Ovary (tissue), 9 donors: Measurements from ENCODE around the gene UBE2E3. TPM values are rescaled to one million over a fixed set of nuclear protein-coding genes. Genes with fewer than 3 reads are reported as not detected.

Source experiments
- DNase-seq, 5 donors: peaks; one replicate each; pipeline ENCODE4 v3.0.0-alpha.2; 2019 to 2020
- H3K27ac ChIP-seq, 2 donors: fragments of 200-600 bp; one replicate each; pipeline versions ENCODE4 v1.5.1 to v1.8.0; 2019 to 2022
- H3K27me3 ChIP-seq: fragments of 200-600 bp; one replicate; pipeline ENCODE4 v1.8.0; 2022
- H3K36me3 ChIP-seq: fragments of 200-600 bp; sonication (generic); one replicate; pipeline ENCODE4 v1.5.1; 2019
- H3K4me1 ChIP-seq: one replicate; pipeline ENCODE4 v1.8.1; 2013; ENCODE audit warnings: mild to moderate bottlenecking, moderate library complexity; ENCODE audit not compliant: insufficient read depth
- H3K4me3 ChIP-seq: fragments of 200-600 bp; sonication (generic); one replicate; pipeline ENCODE4 v1.5.1; 2017
- H3K9me3 ChIP-seq, 2 donors: fragments of 200-600 bp in 1 of 2; sonication (generic) in 1 of 2; one replicate each; pipeline versions ENCODE4 v1.5.1 to v1.8.1; 2013 to 2019; ENCODE audit warnings: mild to moderate bottlenecking in 1 of 2, moderate library complexity in 1 of 2
- CTCF ChIP-seq, 3 donors: fragments of 450-650 bp in 2 of 3; fragments of 200-600 bp in 1 of 3; IDR thresholded peaks; one replicate each; pipeline versions ENCODE4 v1.5.1 to v1.8.0; 2016 to 2022; ENCODE audit warnings: antibody characterized with exemption in 3 of 3, mild to moderate bottlenecking in 1 of 3
- EP300 ChIP-seq: sonication (generic); formaldehyde crosslinking; IDR thresholded peaks from one replicate; pipeline ENCODE4 v1.6.1; 2017; ENCODE audit warnings: antibody characterized with exemption
- POLR2A ChIP-seq: fragments of 450-650 bp; IDR thresholded peaks from one replicate; pipeline ENCODE4 v1.6.1; 2017; ENCODE audit warnings: antibody characterized with exemption, mild to moderate bottlenecking, moderate library complexity
- WGBS, 3 donors: extraction: QIAGEN DNeasy Blood & Tissue Kit in 1 of 3; methylation state at CpG; one replicate each; pipeline versions ENCODE4 v1.1.5 to v1.1.7; 2013 to 2017; 5-methylcytosine and 5-hydroxymethylcytosine counted together
- intact Hi-C, 4 donors: fragments of 100-400 bp; cut with DNase I; formaldehyde crosslinking; loops; one replicate each; pipeline versions ENCODE4 v1.11.0 to v1.15.1; 2022 to 2023
- polyA plus RNA-seq, 2 donors: library from polyadenylated mRNA; stranded (reverse); fragments of 200-250 nt in 1 of 2; fragments of 350-450 nt in 1 of 2; fragmentation: Illumina TruSeq in 1 of 2; extraction: RNeasy Lipid Tissue Mini Kit (QIAGEN cat#74804) in 1 of 2; gene quantifications; one replicate each; pipeline ENCODE4 v1.2.3, GENCODE V29; 2013 to 2014
- total RNA-seq, 7 donors: library from RNA; depleted of rRNA in 2 of 7; stranded (reverse); fragments of >200 nt in 2 of 7; fragmentation: NEBNext Ultra II Directional in 3 of 7; extraction: Animal tissue kit (Norgen Biotek cat#: 25700) in 3 of 7; gene quantifications; one replicate each; pipeline versions ENCODE4 v1.1.0 to v1.2.4, GENCODE V29; 2016 to 2023
- donor health status: DM: no; HTN: no; CAD: no; lungs with moderate emphysema.
- donor health status: DM: no; HTN: no; CAD: no.
- donor health status: Bipolar disorder and iron deficiency.
- donor health status: DM: yes; HTN: yes; CAD: no.
- donor health status: DM: no; HTN: no; CAD: no.
- donor health status: DM: yes; HTN: yes; CAD: no.

The UBE2E3 gene
- total and polyA plus RNA-seq, 9 donors, result 43.0 to 96.3 (median 49.8) TPM

- Histone ChIP-seq H3K27me3 (no peaks in the 10 kb centered on the region), H3K4me1 (peaks cover 7% of the 10 kb centered on the region), H3K9me3 (no peaks in the 10 kb centered on the region), H3K4me3 (no peak overlapping the region), H3K27ac (no peak overlapping the region), H3K36me3 (no peaks in the 10 kb centered on the region)
- DNase-seq, result no peak
- 82 to 95% (median 93%) methylated on average over 4 of the region's 4 CpGs for WGBS, 3 donors
- intact Hi-C loops, result no loop called here
- no peak for TF ChIP-seq CTCF (IDR thresholded peaks at IDR 0.05)
- no peak for TF ChIP-seq EP300
- TF ChIP-seq POLR2A, result no peak
Measured at GRCh38 chr2:181007086-181007837, 26.9 kb downstream of the UBE2E3 start.

GRCh38 chr2:181008407-181008806 is 28.0 kb downstream of the UBE2E3 start:
- Histone ChIP-seq H3K27me3 (no peaks in the 10 kb centered on the region), H3K4me1 (peaks cover 10% of the 10 kb centered on the region), H3K27ac (no peak overlapping the region), H3K4me3 (no peak overlapping the region), H3K9me3 (no peaks in the 10 kb centered on the region), H3K36me3 (no peaks in the 10 kb centered on the region)
- 85 to 86% (median 86%) methylated on average over 3 of the region's 3 CpGs for WGBS, 3 donors
- TF ChIP-seq CTCF (IDR thresholded peaks at IDR 0.05) (no peak), EP300 (no peak), POLR2A (no peak)
- DNase-seq, result no peak
- intact Hi-C loops, result no loop called here

- no peak for TF ChIP-seq CTCF (IDR thresholded peaks at IDR 0.05)
- no peak for TF ChIP-seq EP300
- no peak for TF ChIP-seq POLR2A
Measured at GRCh38 chr2:181021199-181021789, 40.9 kb downstream of the UBE2E3 start.

GRCh38 chr2:181022652-181023051 is 42.2 kb downstream of the UBE2E3 start:
- 83 to 92% (median 88%) methylated on average over 3 of the region's 3 CpGs for WGBS, 3 donors

More at GRCh38 chr2:181021199-181021789, 40.9 kb downstream of the UBE2E3 start:
- Histone ChIP-seq H3K27ac (no peak overlapping the region), H3K27me3 (no peaks in the 10 kb centered on the region), H3K36me3 (no peaks in the 10 kb centered on the region), H3K4me3 (no peak overlapping the region), H3K9me3 (no peaks in the 10 kb centered on the region), H3K4me1 (peaks cover 1% of the 10 kb centered on the region)
- DNase-seq, result no peak
- 93 to 100% (median 98%) methylated on average over 1 of the region's 1 CpG for WGBS, 3 donors
- intact Hi-C loops, result no loop called here

More at GRCh38 chr2:181022652-181023051, 42.2 kb downstream of the UBE2E3 start:
- Histone ChIP-seq H3K9me3 (no peaks in the 10 kb centered on the region), H3K36me3 (no peaks in the 10 kb centered on the region), H3K4me3 (no peak overlapping the region), H3K27ac (no peak overlapping the region), H3K4me1 (peaks cover 1% of the 10 kb centered on the region), H3K27me3 (no peaks in the 10 kb centered on the region)
- no peak for DNase-seq
- no peak for TF ChIP-seq EP300
- no peak for TF ChIP-seq POLR2A
- TF ChIP-seq CTCF (IDR thresholded peaks at IDR 0.05), result no peak
- intact Hi-C loops, result no loop called here
